ENCODE data around the gene SORL1.
"Not testable (repeated sequence)": the region's sequence is repeated elsewhere in the genome, so short reads cannot be mapped to it uniquely, and the experiment has no call there.

Gene SORL1

GRCh38 chr11:121451986-121452608 lies at the start of gene SORL1:
SORL1 (plus strand) TSS chr11:121452314; CDS start chr11:121452332, 18 bp downstream.
- Mint-ChIP-seq H3K4me3 (peak within 1 kb of the TSS; percentile 93 to 98), H3K4me1 (peaks cover 89% of the 10 kb centered on the region), H3K27ac (peak within 1 kb of the TSS; percentile 99), H3K9me3 (no peaks in the 10 kb centered on the region), H3K27me3 (no peaks in the 10 kb centered on the region)
- ATAC-seq = peak; percentile 75
- peak; percentile 78 to 83 for DNase-seq

GRCh38 chr11:121405646-121406045 lies 46.5 kb upstream of the SORL1 start:
- no peak overlapping the region for H3K27ac Mint-ChIP-seq

GRCh38 chr11:121406291-121406690 lies 45.8 kb upstream of the SORL1 start:
- H3K4me3 Mint-ChIP-seq = no peak overlapping the region
- peaks cover 16% of the 10 kb centered on the region for H3K4me1 Mint-ChIP-seq
- peaks cover 0 to 11% of the 10 kb centered on the region in 2 donors for H3K9me3 Mint-ChIP-seq
- DNase-seq (no peak), ATAC-seq (no peak)
- H3K27me3 Mint-ChIP-seq = no peaks in the 10 kb centered on the region
- H3K27ac Mint-ChIP-seq = no peak overlapping the region

More at GRCh38 chr11:121405646-121406045, 46.5 kb upstream of the SORL1 start:
- no peak for ATAC-seq
- Mint-ChIP-seq H3K9me3 (peaks cover 0 to 12% of the 10 kb centered on the region in 2 donors), H3K4me3 (no peak overlapping the region), H3K27me3 (no peaks in the 10 kb centered on the region), H3K4me1 (peaks cover 10% of the 10 kb centered on the region)
- DNase-seq = no peak

- H3K27me3 Mint-ChIP-seq = no peaks in the 10 kb centered on the region
- DNase-seq (no peak), ATAC-seq (no peak)
- no peaks in the 10 kb centered on the region for H3K9me3 Mint-ChIP-seq
- no peak overlapping the region for H3K27ac Mint-ChIP-seq
- H3K4me1 Mint-ChIP-seq = peaks cover 22% of the 10 kb centered on the region
- H3K4me3 Mint-ChIP-seq = no peak overlapping the region
Observed at GRCh38 chr11:121408830-121409229, 43.3 kb upstream of the SORL1 start.

GRCh38 chr11:121410041-121410440 lies 42.1 kb upstream of the SORL1 start:
- H3K27me3 Mint-ChIP-seq, H3K9me3 Mint-ChIP-seq, ATAC-seq, H3K27ac Mint-ChIP-seq, DNase-seq, H3K4me3 Mint-ChIP-seq: not testable (repeated sequence)
- H3K4me1 Mint-ChIP-seq = peaks cover 23% of the 10 kb centered on the region

- not testable (repeated sequence) for H3K27ac Mint-ChIP-seq
Observed at GRCh38 chr11:121411330-121411729, 40.8 kb upstream of the SORL1 start.

GRCh38 chr11:121412000-121412587 lies 40.0 kb upstream of the SORL1 start:
- Mint-ChIP-seq H3K4me1 (peaks cover 37% of the 10 kb centered on the region), H3K27me3 (no peaks in the 10 kb centered on the region), H3K9me3 (no peaks in the 10 kb centered on the region), H3K4me3 (no peak overlapping the region), H3K27ac (no peak overlapping the region)
- ATAC-seq (no peak), DNase-seq (no peak)

More at GRCh38 chr11:121411330-121411729, 40.8 kb upstream of the SORL1 start:
- H3K9me3 Mint-ChIP-seq, DNase-seq, ATAC-seq, H3K4me3 Mint-ChIP-seq, H3K27me3 Mint-ChIP-seq: not testable (repeated sequence)
- H3K4me1 Mint-ChIP-seq = peaks cover 29% of the 10 kb centered on the region

GRCh38 chr11:121412711-121413415 lies 39.3 kb upstream of the SORL1 start:
- ATAC-seq (no peak), DNase-seq (no peak)
- Mint-ChIP-seq H3K4me1 (peaks cover 44% of the 10 kb centered on the region), H3K9me3 (no peaks in the 10 kb centered on the region), H3K27me3 (no peaks in the 10 kb centered on the region), H3K27ac (no peak overlapping the region), H3K4me3 (no peak overlapping the region)

- no peaks in the 10 kb centered on the region for H3K9me3 Mint-ChIP-seq
- H3K4me3 Mint-ChIP-seq = no peak overlapping the region
- no peak for DNase-seq
- no peak overlapping the region for H3K27ac Mint-ChIP-seq
- peaks cover 59% of the 10 kb centered on the region for H3K4me1 Mint-ChIP-seq
- no peak for ATAC-seq
- H3K27me3 Mint-ChIP-seq = no peaks in the 10 kb centered on the region
Observed at GRCh38 chr11:121414141-121414913, 37.8 kb upstream of the SORL1 start.

- Mint-ChIP-seq H3K4me1 (peaks cover 63% of the 10 kb centered on the region), H3K27ac (no peak overlapping the region), H3K27me3 (no peaks in the 10 kb centered on the region), H3K4me3 (no peak overlapping the region), H3K9me3 (no peaks in the 10 kb centered on the region)
- ATAC-seq = no peak
- DNase-seq = no peak
Observed at GRCh38 chr11:121415856-121416255, 36.3 kb upstream of the SORL1 start.

GRCh38 chr11:121417055-121417551 lies 35.0 kb upstream of the SORL1 start:
- DNase-seq (peak; percentile 18 to 81), ATAC-seq (peak; percentile 89)
- Mint-ChIP-seq H3K4me1 (peaks cover 71% of the 10 kb centered on the region), H3K27ac (peak overlapping the region; percentile 22 to 57), H3K27me3 (no peaks in the 10 kb centered on the region), H3K9me3 (no peaks in the 10 kb centered on the region), H3K4me3 (peak overlapping the region; percentile 49 to 63)

- Mint-ChIP-seq H3K9me3 (no peaks in the 10 kb centered on the region), H3K27me3 (no peaks in the 10 kb centered on the region), H3K27ac (peak overlapping the region in 1 of 2 donors; percentile 46), H3K4me3 (peak overlapping the region; percentile 49 to 63), H3K4me1 (peaks cover 76% of the 10 kb centered on the region)
- ATAC-seq = no peak
- no peak for DNase-seq
Observed at GRCh38 chr11:121417607-121418006, 34.5 kb upstream of the SORL1 start.

- ATAC-seq (peak; percentile 73), DNase-seq (peak in 1 of 2 donors; percentile 63)
- H3K27ac Mint-ChIP-seq = peak overlapping the region in 1 of 2 donors; percentile 57
- H3K27me3 Mint-ChIP-seq = no peaks in the 10 kb centered on the region
- no peaks in the 10 kb centered on the region for H3K9me3 Mint-ChIP-seq
- H3K4me1 Mint-ChIP-seq = peaks cover 78% of the 10 kb centered on the region
- peak overlapping the region in 1 of 2 donors; percentile 18 for H3K4me3 Mint-ChIP-seq
Observed at GRCh38 chr11:121418625-121419114, 33.4 kb upstream of the SORL1 start.

- Mint-ChIP-seq H3K4me1 (peaks cover 83% of the 10 kb centered on the region), H3K27me3 (no peaks in the 10 kb centered on the region), H3K4me3 (no peak overlapping the region), H3K9me3 (peaks cover 0 to 4% of the 10 kb centered on the region in 2 donors), H3K27ac (no peak overlapping the region)
- ATAC-seq = no peak
- no peak for DNase-seq
Observed at GRCh38 chr11:121419836-121420235, 32.3 kb upstream of the SORL1 start.

GRCh38 chr11:121420398-121420797 lies 31.7 kb upstream of the SORL1 start:
- DNase-seq (no peak), ATAC-seq (no peak)
- Mint-ChIP-seq H3K27ac (no peak overlapping the region), H3K27me3 (no peaks in the 10 kb centered on the region), H3K9me3 (peaks cover 5 to 9% of the 10 kb centered on the region in 2 donors), H3K4me1 (peaks cover 78% of the 10 kb centered on the region), H3K4me3 (peak overlapping the region in 1 of 2 donors; percentile 49)
